ENCODE measurements around the gene CABYR.

DNA sequence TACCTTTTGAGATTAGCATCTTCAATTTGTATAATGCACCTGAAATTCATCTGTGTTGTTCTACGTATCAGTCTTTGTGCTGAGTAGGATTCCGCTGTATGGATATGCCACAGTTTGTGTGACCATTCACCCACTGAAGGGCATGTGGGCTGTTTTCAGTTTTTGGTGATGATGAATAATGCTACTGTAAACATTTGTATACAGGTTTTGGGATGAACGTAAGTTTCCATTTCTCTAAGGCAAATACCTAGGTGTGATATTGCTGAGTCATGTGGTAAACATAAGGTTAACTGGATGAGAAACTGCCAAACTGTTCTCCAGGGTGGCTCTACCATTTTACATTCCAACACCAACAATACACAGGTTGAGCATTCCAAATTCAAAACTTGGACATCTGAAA lies 35.1 kb downstream of the CABYR start:
- no peak for TF ChIP-seq CTCF (IDR thresholded peaks at IDR 0.05)
- TF ChIP-seq POLR2A (IDR thresholded peaks at IDR 0.05) = no peak
